Epithelial cell of umbilical artery (primary cell): ENCODE measurements around the gene OR51I1. TPM values are rescaled to one million over a fixed set of nuclear protein-coding genes. Genes with fewer than 3 reads are reported as not detected.

Source experiments
- total RNA-seq: library from RNA; depleted of rRNA; stranded (reverse); fragments of >200 nt; gene quantifications from 2 replicates; pipeline ENCODE4 v1.2.3, GENCODE V29; 2014

The OR51I1 gene, protein sequence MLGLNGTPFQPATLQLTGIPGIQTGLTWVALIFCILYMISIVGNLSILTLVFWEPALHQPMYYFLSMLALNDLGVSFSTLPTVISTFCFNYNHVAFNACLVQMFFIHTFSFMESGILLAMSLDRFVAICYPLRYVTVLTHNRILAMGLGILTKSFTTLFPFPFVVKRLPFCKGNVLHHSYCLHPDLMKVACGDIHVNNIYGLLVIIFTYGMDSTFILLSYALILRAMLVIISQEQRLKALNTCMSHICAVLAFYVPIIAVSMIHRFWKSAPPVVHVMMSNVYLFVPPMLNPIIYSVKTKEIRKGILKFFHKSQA
- not detected in 2 replicates for total RNA-seq

DNA sequence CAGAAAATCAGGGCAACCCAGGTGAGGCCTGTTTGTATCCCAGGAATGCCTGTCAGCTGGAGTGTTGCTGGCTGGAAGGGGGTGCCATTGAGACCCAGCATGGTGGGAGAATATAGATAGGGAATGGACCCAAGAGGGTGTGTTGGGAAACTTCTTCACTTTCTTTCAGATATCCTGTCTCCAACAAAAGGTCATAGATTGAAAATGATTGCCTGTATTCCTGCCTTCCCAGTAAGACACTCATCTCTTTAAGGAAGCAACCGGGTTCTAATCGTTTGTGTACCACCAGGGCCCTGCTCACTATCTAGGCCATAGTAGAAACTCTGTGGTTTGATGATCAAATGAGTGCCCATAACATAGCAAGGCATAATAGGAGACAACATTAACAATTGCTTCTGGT, at the start of gene OR51I1:
Gene OR51I1, minus strand, starts transcription at position 101 of the 400 bp plus-strand sequence. Its CDS starts 0 bp downstream, at position 101.

DNA sequence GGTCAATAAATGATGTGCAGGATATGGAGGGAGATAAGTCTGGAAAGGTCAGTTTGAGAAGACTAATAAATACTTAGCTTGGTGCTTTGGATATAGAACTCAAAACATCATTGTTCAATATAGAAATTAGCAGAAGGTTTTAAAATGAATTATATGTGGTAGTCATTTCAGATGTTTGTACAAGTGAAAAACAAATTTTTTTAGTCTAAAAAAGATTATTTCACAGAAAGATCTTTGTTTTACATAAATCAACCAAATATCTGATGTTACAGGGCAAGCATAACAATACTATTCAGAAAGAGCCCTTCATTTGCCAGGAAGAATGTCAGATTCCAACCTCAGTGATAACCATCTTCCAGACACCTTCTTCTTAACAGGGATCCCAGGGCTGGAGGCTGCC, 47.1 kb upstream of the OR51I1 start, which contains the start of gene OR52D1:
Gene OR52D1, plus strand, starts transcription at position 301 of the 400 bp plus-strand sequence. Its CDS starts 22 bp downstream, at position 323.

DNA sequence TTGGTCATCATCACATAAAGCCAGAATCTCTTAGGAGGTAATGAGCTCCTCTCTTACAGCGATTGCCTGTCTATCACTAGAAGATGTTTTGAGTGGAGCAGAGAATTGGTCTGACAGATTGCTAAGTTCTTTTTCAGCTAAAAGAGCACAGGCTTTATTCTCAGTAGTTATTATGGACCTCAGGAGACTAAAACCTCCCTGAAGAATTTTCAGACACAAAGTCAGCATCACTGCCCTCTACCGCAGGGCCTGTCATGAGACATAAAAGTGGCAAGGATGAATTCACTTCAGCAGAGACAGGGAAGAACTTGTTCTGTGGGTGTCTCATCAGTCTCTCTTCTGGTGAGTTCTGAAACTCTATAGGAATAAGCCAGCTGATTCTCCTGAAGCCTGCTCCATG, 7.7 kb upstream of the OR51I1 start, which contains the start of gene OR51I2:
Gene OR51I2, plus strand, starts transcription at position 301 of the 400 bp plus-strand sequence. CDS start 4,166 bp downstream, outside the sequence.

DNA sequence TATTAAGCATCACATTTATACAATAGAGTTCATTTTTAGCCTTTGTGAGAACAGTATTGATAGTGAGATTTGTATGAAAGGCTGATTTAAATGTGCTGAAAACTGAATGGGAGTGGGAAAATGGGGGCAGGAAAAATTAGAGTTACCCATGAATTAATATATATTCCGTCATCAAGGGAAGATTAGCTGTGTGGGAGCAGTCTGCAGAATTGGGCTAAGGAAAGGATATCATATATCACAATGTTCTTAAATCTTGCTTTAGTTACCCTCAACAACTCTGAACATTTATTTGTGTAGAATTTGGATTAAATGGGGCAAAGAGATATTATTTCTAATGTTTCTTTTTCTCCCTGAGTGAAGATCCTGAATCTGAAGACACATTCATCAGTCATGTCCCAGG, 19.5 kb downstream of the OR51I1 start, which contains the start of gene OR51Q1:
Gene OR51Q1, plus strand, starts transcription at position 301 of the 400 bp plus-strand sequence. Its CDS starts 90 bp downstream, at position 391.

Other genes starting within 250 kb of the OR51I1 start
- not detected in 2 replicates for gene OR51V1, start 240.8 kb downstream of the OR51I1 start, total RNA-seq
- gene HBB, start 214.4 kb downstream of the OR51I1 start, total RNA-seq, result not detected in 2 replicates
- not detected in 2 replicates for gene HBD, start 207.0 kb downstream of the OR51I1 start, total RNA-seq
- not detected in 2 replicates for gene HBG1, start 191.7 kb downstream of the OR51I1 start, total RNA-seq
- gene HBG2, start 186.7 kb downstream of the OR51I1 start, total RNA-seq, result not detected in 2 replicates
- gene HBE1, start 171.6 kb downstream of the OR51I1 start, total RNA-seq, result not detected in 2 replicates
- gene OR51B4, start 139.6 kb downstream of the OR51I1 start, total RNA-seq, result not detected in 2 replicates
- gene OR51B2, start 117.2 kb downstream of the OR51I1 start, total RNA-seq, result not detected in 2 replicates
- not detected in 2 replicates for gene OR51B5, start 98.0 kb downstream of the OR51I1 start, total RNA-seq
- not detected in 2 replicates for gene OR51B6, start 90.0 kb downstream of the OR51I1 start, total RNA-seq
- gene OR51M1, start 57.7 kb downstream of the OR51I1 start, total RNA-seq, result not detected in 2 replicates
- not detected in 2 replicates for gene OR51Q1, start 19.4 kb downstream of the OR51I1 start, total RNA-seq
- gene OR51I2, start 7.8 kb upstream of the OR51I1 start, total RNA-seq, result not detected in 2 replicates
- gene OR52D1, start 47.2 kb upstream of the OR51I1 start, total RNA-seq, result not detected in 2 replicates
- not detected in 2 replicates for gene UBQLN3, start 68.4 kb upstream of the OR51I1 start, total RNA-seq
- gene UBQLNL, start 75.2 kb upstream of the OR51I1 start, total RNA-seq, result not detected in 2 replicates
- not detected in 2 replicates for gene OR52H1, start 107.0 kb upstream of the OR51I1 start, total RNA-seq
- gene OR52B6, start 139.4 kb upstream of the OR51I1 start, total RNA-seq, result not detected in 2 replicates
- gene TRIM6, start 155.1 kb upstream of the OR51I1 start, total RNA-seq, result 0.97 and 2.4 TPM in 2 replicates
- gene TRIM34, start 183.5 kb upstream of the OR51I1 start, total RNA-seq, result 5.8 and 26.4 TPM in 2 replicates
- 84.8 and 97.6 TPM in 2 replicates for gene TRIM5, start 243.6 kb upstream of the OR51I1 start, total RNA-seq
- 89.6 and 196 TPM in 2 replicates for gene TRIM22, start 248.3 kb upstream of the OR51I1 start, total RNA-seq